CD14-positive monocyte (primary cell): ENCODE measurements around the gene POLL. TPM values are rescaled to one million over a fixed set of nuclear protein-coding genes. Genes with fewer than 3 reads are reported as not detected.
A peak's percentile ranks its signal among the peaks of the same experiment; 100 is the strongest.

Experiments
- DNase-seq, 3 donors: peaks; one replicate each; pipeline ENCODE4 v3.0.0-alpha.2; 2011 to 2022
- H2AFZ ChIP-seq: 2 replicates; pipeline ENCODE4 v1.6.0; 2012; ENCODE audit warnings: mild to moderate bottlenecking, low read depth, low read length, inconsistent platforms; ENCODE audit not compliant: insufficient read depth, poor library complexity, severe bottlenecking
- H3K27ac ChIP-seq, 2 donors: 1 replicate in 1 of 2; 2 replicates in 1 of 2; pipeline ENCODE4 v1.5.1; 2012 to 2013; ENCODE audit warnings: low read length in 2 of 2, control low read depth in 1 of 2, inconsistent platforms in 1 of 2, low read depth in 1 of 2, mild to moderate bottlenecking in 1 of 2
- H3K27me3 ChIP-seq, 2 donors: one replicate each; pipeline versions ENCODE4 v1.6.0 to v1.6.1; 2011 to 2013; ENCODE audit warnings: low read length in 2 of 2; ENCODE audit not compliant: control insufficient read depth in 2 of 2, insufficient read depth in 2 of 2
- H3K36me3 ChIP-seq, 2 donors: replicated peaks in 1 of 2; 1 replicate in 1 of 2; 2 replicates in 1 of 2; pipeline versions ENCODE4 v1.5.1 to v1.6.1; 2012 to 2013; ENCODE audit warnings: low read length in 2 of 2, control low read depth in 1 of 2, inconsistent platforms in 1 of 2, mild to moderate bottlenecking in 1 of 2; ENCODE audit not compliant: insufficient read depth in 2 of 2, control insufficient read depth in 1 of 2
- H3K4me1 ChIP-seq, 2 donors: 1 replicate in 1 of 2; 2 replicates in 1 of 2; pipeline versions ENCODE4 v1.5.1 to v1.6.1; 2012 to 2013; ENCODE audit warnings: low read length in 2 of 2, control low read depth in 1 of 2, inconsistent platforms in 1 of 2, mild to moderate bottlenecking in 1 of 2, moderate library complexity in 1 of 2; ENCODE audit not compliant: insufficient read depth in 2 of 2, control insufficient read depth in 1 of 2
- H3K4me2 ChIP-seq: replicated peaks from 2 replicates; pipeline ENCODE3; 2012; ENCODE audit warnings: low read length, moderate library complexity, mild to moderate bottlenecking; ENCODE audit not compliant: poor library complexity, severe bottlenecking; ENCODE audit errors: extremely low read depth
- H3K4me3 ChIP-seq, 3 experiments: fragments of 200-600 bp in 1 of 3; sonication (generic) in 1 of 3; replicated peaks in 1 of 3; 1 replicate in 2 of 3; 2 replicates in 1 of 3; pipeline ENCODE4 v1.5.1; 2011 to 2013; ENCODE audit warnings: low read length in 3 of 3, mild to moderate bottlenecking in 3 of 3, control low read depth in 2 of 3, low read depth in 2 of 3, inconsistent platforms in 1 of 3, moderate library complexity in 1 of 3
- H3K79me2 ChIP-seq: 2 replicates; pipeline ENCODE4 v1.6.0; 2012; ENCODE audit warnings: mild to moderate bottlenecking, control low read depth, inconsistent platforms, low read length, moderate library complexity; ENCODE audit not compliant: insufficient read depth
- H3K9ac ChIP-seq: 2 replicates; pipeline ENCODE4 v1.6.0; 2017; ENCODE audit warnings: low read length, mild to moderate bottlenecking; ENCODE audit not compliant: insufficient read depth, poor library complexity, severe bottlenecking
- H3K9me3 ChIP-seq, 2 donors: replicated peaks in 1 of 2; 1 replicate in 1 of 2; 2 replicates in 1 of 2; pipeline versions ENCODE4 v1.5.1 to v1.6.1; 2012 to 2013; ENCODE audit warnings: low read length in 2 of 2, control low read depth in 1 of 2; ENCODE audit not compliant: control insufficient read depth in 1 of 2, insufficient read depth in 1 of 2
- H4K20me1 ChIP-seq: 2 replicates; pipeline ENCODE4 v1.6.0; 2012; ENCODE audit warnings: mild to moderate bottlenecking, low read length, control low read depth, moderate library complexity; ENCODE audit not compliant: insufficient read depth
- H3K27ac Mint-ChIP-seq, 7 donors: one replicate each; pipeline ENCODE4 v1.8.0; 2020; ENCODE audit warnings: mild to moderate bottlenecking in 7 of 7, mixed read lengths in 7 of 7, moderate library complexity in 6 of 7, inconsistent platforms in 2 of 7
- H3K27me3 Mint-ChIP-seq, 3 donors: one replicate each; pipeline ENCODE4 v1.8.0; 2021 to 2022; ENCODE audit warnings: low read depth in 3 of 3, mild to moderate bottlenecking in 3 of 3, mixed read lengths in 3 of 3, moderate library complexity in 3 of 3, inconsistent platforms in 1 of 3
- H3K36me3 Mint-ChIP-seq, 2 donors: one replicate each; pipeline ENCODE4 v1.8.0; 2020; ENCODE audit warnings: mixed read lengths in 2 of 2, inconsistent platforms in 1 of 2, mild to moderate bottlenecking in 1 of 2
- H3K4me1 Mint-ChIP-seq: one replicate; pipeline ENCODE4 v1.8.0; 2020; ENCODE audit warnings: mild to moderate bottlenecking, mixed read lengths
- H3K4me3 Mint-ChIP-seq, 2 donors: one replicate each; pipeline ENCODE4 v1.8.0; 2020; ENCODE audit warnings: mild to moderate bottlenecking in 2 of 2, mixed read lengths in 2 of 2, moderate library complexity in 1 of 2
- H3K9me3 Mint-ChIP-seq, 7 donors: one replicate each; pipeline ENCODE4 v1.8.0; 2020 to 2022; ENCODE audit warnings: mixed read lengths in 7 of 7, mild to moderate bottlenecking in 6 of 7, moderate library complexity in 6 of 7, inconsistent platforms in 2 of 7
- CTCF ChIP-seq: fragments of 200-600 bp; IDR thresholded peaks from one replicate; pipeline ENCODE4 v1.8.0; 2022; ENCODE audit warnings: antibody characterized with exemption, mild to moderate bottlenecking
- WGBS: methylation state at CpG from one replicate; pipeline ENCODE4 v1.1.5; 2013; ENCODE audit warnings: missing lambda C conversion rate; ENCODE audit not compliant: insufficient coverage; 5-methylcytosine and 5-hydroxymethylcytosine counted together
- intact Hi-C, 2 donors: fragments of 100-400 bp; cut with micrococcal nuclease; formaldehyde crosslinking; loops; one replicate each; pipeline versions ENCODE4 v1.15.0 to v1.15.1; 2023
- polyA plus RNA-seq, 3 donors: library from polyadenylated mRNA; depleted of rRNA in 1 of 3; unstranded in 2 of 3; stranded (reverse) in 1 of 3; fragments of 300-500 nt in 2 of 3; fragments of >200 nt in 1 of 3; fragmentation: Illumina TruSeq in 2 of 3; gene quantifications; 1 replicate in 2 of 3; 2 replicates in 1 of 3; pipeline ENCODE4 v1.2.3, GENCODE V29; 2012 to 2021

POLL gene
- polyA plus RNA-seq, 3 donors = 9.9 to 37.0 (median 10.6) TPM

DNA sequence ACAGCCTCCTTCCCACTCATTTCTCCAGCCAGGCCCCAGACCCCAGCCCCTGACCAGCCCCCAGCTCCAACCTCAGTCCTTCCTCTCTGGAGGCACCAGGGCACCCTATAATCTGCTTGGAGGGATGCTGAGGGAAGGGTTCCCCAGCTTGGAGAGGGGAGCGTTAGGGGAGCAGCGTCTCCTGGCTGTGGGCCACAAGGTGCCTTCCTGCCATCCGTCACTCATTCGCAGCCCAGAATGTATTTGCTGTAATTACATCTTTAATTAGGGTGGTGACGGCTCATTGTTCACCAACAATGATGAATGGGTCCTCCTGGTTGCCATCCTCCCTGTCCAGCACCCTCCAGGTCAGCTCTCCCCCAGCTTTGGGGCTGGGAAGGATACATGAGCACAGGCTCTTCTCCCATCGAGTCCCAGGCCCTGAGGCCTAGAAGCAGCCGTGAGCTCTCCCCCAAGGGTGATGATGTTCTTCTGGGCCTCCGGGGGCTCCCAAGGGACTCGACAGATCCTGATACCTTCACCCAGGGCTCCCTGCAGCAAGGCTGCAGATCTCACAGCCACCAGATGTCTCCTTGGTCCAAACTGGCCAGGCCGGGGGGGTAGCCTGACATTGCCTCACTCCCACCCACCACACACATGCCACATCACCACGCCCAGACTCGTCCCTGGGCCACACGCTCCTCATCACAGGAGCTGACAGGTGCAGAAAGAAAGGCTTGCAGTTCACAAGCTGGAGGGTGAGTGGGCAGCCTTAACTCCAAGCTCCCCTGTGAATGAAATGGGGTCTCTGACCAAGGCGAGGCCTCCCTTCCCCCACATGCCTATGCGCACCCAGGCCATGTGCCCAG, 26.8 kb downstream of the POLL start:
- Mint-ChIP-seq H3K4me3 (no peak overlapping the region), H3K4me1 (peaks cover 12% of the 10 kb centered on the region), H3K9me3 (peaks cover 0 to 5% (median 0%) of the 10 kb centered on the region in 7 donors), H3K36me3 (peaks cover 0 to 2% of the 10 kb centered on the region in 2 donors), H3K27me3 (peaks cover 24 to 40% (median 39%) of the 10 kb centered on the region in 3 donors), H3K27ac (peak overlapping the region in 1 of 7 donors; percentile 10)
- intact Hi-C loops = loop anchor here in 1 of 2 donors (10.0 kb wide), 1 partner anchor 286 kb away; no protein-coding TSS in a partner anchor
- Histone ChIP-seq H3K4me1 (peaks cover 0 to 4% of the 10 kb centered on the region in 2 donors), H3K9me3 (peaks cover 0 to 3% of the 10 kb centered on the region in 2 donors), H2AFZ (no peak overlapping the region), H3K36me3 (no peaks in the 10 kb centered on the region), H3K27me3 (peaks cover 7 to 18% of the 10 kb centered on the region in 2 donors), H3K79me2 (no peaks in the 10 kb centered on the region), H3K9ac (no peak overlapping the region), H4K20me1 (no peaks in the 10 kb centered on the region), H3K4me3 (no peak overlapping the region), H3K27ac (no peak overlapping the region), H3K4me2 (no peak overlapping the region)
- TF ChIP-seq CTCF = no peak
- WGBS = 87% methylated on average over 4 of the region's 15 CpGs
- no peak for DNase-seq

- 90% methylated on average over 1 of the region's 2 CpGs for WGBS
- intact Hi-C loops = loop anchor here in 1 of 2 donors (10.0 kb wide), 1 partner anchor 286 kb away; no protein-coding TSS in a partner anchor
- peaks cover 4 to 10% of the 10 kb centered on the region in 2 donors for H3K27me3 ChIP-seq
- H3K4me1 ChIP-seq = peaks cover 0 to 4% of the 10 kb centered on the region in 2 donors
- no peak for TF ChIP-seq CTCF
- Mint-ChIP-seq H3K4me1 (peaks cover 10% of the 10 kb centered on the region), H3K27ac (no peak overlapping the region), H3K36me3 (peaks cover 0 to 2% of the 10 kb centered on the region in 2 donors), H3K9me3 (peaks cover 0 to 5% (median 0%) of the 10 kb centered on the region in 7 donors), H3K27me3 (peaks cover 16 to 32% (median 31%) of the 10 kb centered on the region in 3 donors), H3K4me3 (no peak overlapping the region)
- H3K9me3 ChIP-seq = no peaks in the 10 kb centered on the region
- H3K79me2 ChIP-seq = no peaks in the 10 kb centered on the region
- no peak for DNase-seq
- no peak overlapping the region for H3K4me3 ChIP-seq
- H4K20me1 ChIP-seq = no peaks in the 10 kb centered on the region
- H3K36me3 ChIP-seq = no peaks in the 10 kb centered on the region
- no peak overlapping the region for H3K4me2 ChIP-seq
- no peak overlapping the region for H3K27ac ChIP-seq
- H2AFZ ChIP-seq = no peak overlapping the region
- no peak overlapping the region for H3K9ac ChIP-seq
These were observed 27.6 kb downstream of the POLL start for GRCh38 chr10:101560298-101561067.
